Fibroblast of the aortic adventitia (primary cell): Measurements from ENCODE around the gene OR2F2. TPM values are rescaled to one million over a fixed set of nuclear protein-coding genes. Genes with fewer than 3 reads are reported as not detected.

Experiments
- DNase-seq: peaks from one replicate; pipeline ENCODE4 v3.0.0-alpha.2; 2010; ENCODE audit warnings: low read depth
- H3K4me3 ChIP-seq: 2 replicates; pipeline ENCODE4 v1.5.1; 2011; ENCODE audit warnings: low read depth, mild to moderate bottlenecking, control low read depth, low read length, moderate library complexity
- CTCF ChIP-seq: IDR thresholded peaks from 2 replicates; pipeline ENCODE4 v1.5.1; 2011; ENCODE audit warnings: mild to moderate bottlenecking, low read length, control low read depth, inconsistent platforms; ENCODE audit not compliant: insufficient read depth
- total RNA-seq: library from RNA; depleted of rRNA; stranded (reverse); fragments of >200 nt; gene quantifications from 2 replicates; pipeline ENCODE4 v1.2.3, GENCODE V29; 2012; ENCODE audit warnings: low replicate concordance

Gene OR2F2
- total RNA-seq, 1 donor: not detected

- TF ChIP-seq CTCF: no peak
- peak; percentile 91 for DNase-seq
- no peak overlapping the region for H3K4me3 ChIP-seq
Observed at GRCh38 chr7:143936087-143937009, 1.3 kb downstream of the OR2F2 start.

- TF ChIP-seq CTCF: no peak
- no peak overlapping the region for H3K4me3 ChIP-seq
- DNase-seq: no peak
Observed at GRCh38 chr7:143938379-143939243, 3.6 kb downstream of the OR2F2 start.

GRCh38 chr7:143945423-143945822 is 10.4 kb downstream of the OR2F2 start:
- H3K4me3 ChIP-seq: no peak overlapping the region
- DNase-seq: no peak
- no peak for TF ChIP-seq CTCF

- no peak for DNase-seq
- H3K4me3 ChIP-seq: no peak overlapping the region
- TF ChIP-seq CTCF: no peak
Observed at GRCh38 chr7:143947111-143947510, 12.1 kb downstream of the OR2F2 start.

GRCh38 chr7:143948733-143949132 is 13.7 kb downstream of the OR2F2 start:
- H3K4me3 ChIP-seq: no peak overlapping the region
- no peak for DNase-seq
- TF ChIP-seq CTCF: no peak

GRCh38 chr7:143953421-143953820 is 18.4 kb downstream of the OR2F2 start:
- H3K4me3 ChIP-seq: no peak overlapping the region
- peak; percentile 13 for DNase-seq
- TF ChIP-seq CTCF: no peak
